Tibial nerve (tissue), 4 donors: ENCODE data around the gene ATP1B1. TPM values are rescaled to one million over a fixed set of nuclear protein-coding genes. Genes with fewer than 3 reads are reported as not detected.

Experiments
- DNase-seq, 2 donors: peaks; one replicate each; pipeline ENCODE4 v3.0.0-alpha.2; 2019; ENCODE audit warnings: low spot score in 2 of 2
- H3K27ac ChIP-seq, 4 donors: fragments of 200-600 bp; sonication (generic) in 3 of 4; one replicate each; pipeline ENCODE4 v1.5.1; 2017 to 2019; ENCODE audit warnings: mild to moderate bottlenecking in 1 of 4
- H3K27me3 ChIP-seq, 2 donors: fragments of 200-600 bp; sonication (generic) in 1 of 2; one replicate each; pipeline versions ENCODE4 v1.5.1 to v1.6.0; 2017 to 2019
- H3K36me3 ChIP-seq, 3 donors: fragments of 200-600 bp; sonication (generic); one replicate each; pipeline ENCODE4 v1.5.1; 2018 to 2019
- H3K4me1 ChIP-seq, 4 donors: fragments of 200-600 bp; sonication (generic) in 3 of 4; one replicate each; pipeline ENCODE4 v1.5.1; 2017 to 2019
- H3K4me3 ChIP-seq, 4 donors: fragments of 200-600 bp; sonication (generic) in 3 of 4; one replicate each; pipeline ENCODE4 v1.5.1; 2017 to 2019; ENCODE audit warnings: mild to moderate bottlenecking in 1 of 4, moderate library complexity in 1 of 4
- H3K9me3 ChIP-seq, 4 donors: fragments of 200-600 bp; sonication (generic) in 3 of 4; one replicate each; pipeline ENCODE4 v1.5.1; 2017 to 2019
- CTCF ChIP-seq, 5 experiments: fragments of 200-600 bp in 3 of 5; fragments of 450-650 bp in 2 of 5; sonication (generic) in 3 of 5; IDR thresholded peaks; one replicate each; pipeline ENCODE4 v1.5.1; 2016 to 2019; ENCODE audit warnings: antibody characterized with exemption in 5 of 5, mild to moderate bottlenecking in 3 of 5, moderate library complexity in 2 of 5
- EP300 ChIP-seq, 2 donors: sonication (generic); formaldehyde crosslinking; IDR thresholded peaks; one replicate each; pipeline ENCODE4 v1.6.1; 2017; ENCODE audit warnings: antibody characterized with exemption in 2 of 2, mild to moderate bottlenecking in 1 of 2
- POLR2A ChIP-seq, 2 donors: fragments of 450-650 bp; IDR thresholded peaks; one replicate each; pipeline ENCODE4 v1.6.1; 2017; ENCODE audit warnings: antibody characterized with exemption in 2 of 2, mild to moderate bottlenecking in 2 of 2, moderate library complexity in 2 of 2
- WGBS, 2 donors: methylation state at CpG; one replicate each; pipeline ENCODE4 v1.1.5; 2018; 5-methylcytosine and 5-hydroxymethylcytosine counted together
- total RNA-seq, 4 donors: library from RNA; depleted of rRNA; stranded (reverse); fragments of >200 nt; gene quantifications; one replicate each; pipeline ENCODE4 v1.1.0, GENCODE V29; 2016

The ATP1B1 gene
- total RNA-seq, 4 donors from 2014 or later: 6.0 to 21.9 (median 12.2) TPM

GRCh38 chr1:169078163-169078883, 28.2 kb upstream of the ATP1B1 start:
- no peaks in the 10 kb centered on the region for H3K4me1 ChIP-seq
- WGBS, 2 donors: 83 to 85% methylated on average over 1 of the region's 1 CpG

GRCh38 chr1:169081503-169082123, 24.9 kb upstream of the ATP1B1 start:
- Histone ChIP-seq H3K9me3 (no peaks in the 10 kb centered on the region), H3K4me1 (no peaks in the 10 kb centered on the region), H3K4me3 (no peak overlapping the region), H3K36me3 (no peaks in the 10 kb centered on the region), H3K27me3 (no peaks in the 10 kb centered on the region), H3K27ac (no peak overlapping the region)
- TF ChIP-seq EP300 (IDR thresholded peaks at IDR 0.05): no peak
- TF ChIP-seq CTCF (IDR thresholded peaks at IDR 0.05): no peak
- no peak for TF ChIP-seq POLR2A (IDR thresholded peaks at IDR 0.05)
- WGBS, 2 donors: 69 to 73% methylated on average over 5 of the region's 5 CpGs
- no peak for DNase-seq

More at GRCh38 chr1:169078163-169078883, 28.2 kb upstream of the ATP1B1 start:
- H3K9me3 ChIP-seq: no peaks in the 10 kb centered on the region
- no peaks in the 10 kb centered on the region for H3K36me3 ChIP-seq
- no peak for DNase-seq
- no peak overlapping the region for H3K27ac ChIP-seq
- H3K27me3 ChIP-seq: no peaks in the 10 kb centered on the region
- no peak for TF ChIP-seq CTCF (IDR thresholded peaks at IDR 0.05)
- no peak for TF ChIP-seq POLR2A (IDR thresholded peaks at IDR 0.05)
- no peak for TF ChIP-seq EP300 (IDR thresholded peaks at IDR 0.05)
- H3K4me3 ChIP-seq: no peak overlapping the region

DNA sequence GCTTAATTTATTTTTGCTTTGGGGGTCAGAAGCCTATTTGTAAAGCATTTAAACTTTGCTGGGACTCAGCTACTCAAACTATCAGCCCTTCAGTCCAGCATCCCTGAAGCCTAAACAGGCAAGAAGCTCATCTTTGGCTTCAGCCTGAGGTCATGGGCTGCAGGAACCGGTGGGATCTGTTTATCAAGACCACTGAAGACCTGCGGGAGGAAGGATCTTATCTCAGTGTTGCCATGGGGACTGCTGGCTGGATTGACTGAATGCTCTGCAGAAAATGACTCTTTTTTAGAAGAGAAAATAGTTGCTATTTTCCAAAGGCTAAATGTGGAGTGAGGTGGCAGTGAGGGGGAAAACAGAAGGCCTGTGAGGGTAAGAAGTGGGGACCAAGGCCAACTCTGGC, 20.6 kb upstream of the ATP1B1 start:
- TF ChIP-seq CTCF (IDR thresholded peaks at IDR 0.05) (no peak), EP300 (IDR thresholded peaks at IDR 0.05) (no peak), POLR2A (IDR thresholded peaks at IDR 0.05) (no peak)
- Histone ChIP-seq H3K9me3 (no peaks in the 10 kb centered on the region), H3K27ac (no peak overlapping the region), H3K27me3 (no peaks in the 10 kb centered on the region), H3K4me1 (peaks cover 0 to 12% (median 0%) of the 10 kb centered on the region in 4 donors), H3K36me3 (no peaks in the 10 kb centered on the region), H3K4me3 (no peak overlapping the region)
- no peak for DNase-seq
- 61 to 67% methylated on average over 2 of the region's 2 CpGs for WGBS, 2 donors

GRCh38 chr1:169086603-169087455, 19.7 kb upstream of the ATP1B1 start:
- TF ChIP-seq POLR2A (IDR thresholded peaks at IDR 0.05): no peak
- TF ChIP-seq EP300 (IDR thresholded peaks at IDR 0.05): no peak
- no peak for TF ChIP-seq CTCF (IDR thresholded peaks at IDR 0.05)
- H3K36me3 ChIP-seq: no peaks in the 10 kb centered on the region
- no peak overlapping the region for H3K27ac ChIP-seq
- no peaks in the 10 kb centered on the region for H3K27me3 ChIP-seq
- no peaks in the 10 kb centered on the region for H3K9me3 ChIP-seq
- WGBS, 2 donors: 81 to 89% methylated on average over 3 of the region's 3 CpGs
- peaks cover 0 to 12% (median 0%) of the 10 kb centered on the region in 4 donors for H3K4me1 ChIP-seq
- DNase-seq: no peak
- H3K4me3 ChIP-seq: no peak overlapping the region
